HepG2 (cell line): ENCODE measurements around the gene BEST2. TPM values are rescaled to one million over a fixed set of nuclear protein-coding genes. Genes with fewer than 3 reads are reported as not detected.

ENCODE experiments used
- ATM ChIP-seq: fragments of 450-650 bp; IDR thresholded peaks from 2 replicates; pipeline ENCODE4 v1.7.1; 2017; ENCODE audit warnings: mild to moderate bottlenecking, borderline replicate concordance
- BRCA1 ChIP-seq: sonication (generic); formaldehyde crosslinking; IDR thresholded peaks from 2 replicates; pipeline ENCODE4 v1.4.0; 2020; ENCODE audit warnings: missing genetic modification reagents
- CHCHD3 ChIP-seq: sonication (generic); formaldehyde crosslinking; IDR thresholded peaks from 2 replicates; pipeline ENCODE4 v1.8.0; 2022; ENCODE audit warnings: mild to moderate bottlenecking, missing genetic modification reagents, moderate library complexity
- FOXK1 ChIP-seq: sonication (generic); formaldehyde crosslinking; IDR thresholded peaks from 2 replicates; pipeline ENCODE4 v1.4.0; 2020; ENCODE audit warnings: low read depth, missing genetic modification reagents, borderline replicate concordance
- KDM1A ChIP-seq: IDR thresholded peaks from 2 replicates; pipeline ENCODE4 v1.6.1; 2016; ENCODE audit warnings: missing compliant biosample characterization
- KDM3A ChIP-seq: IDR thresholded peaks from 2 replicates; pipeline ENCODE4 v1.6.1; 2018; ENCODE audit warnings: low read depth, missing compliant biosample characterization
- MAF1 ChIP-seq: sonication (generic); formaldehyde crosslinking; IDR thresholded peaks from 2 replicates; pipeline ENCODE4 v1.5.0; 2020; ENCODE audit warnings: missing genetic modification reagents, borderline replicate concordance
- NCOA2 ChIP-seq: sonication (generic); formaldehyde crosslinking; IDR thresholded peaks from 2 replicates; pipeline ENCODE4 v1.8.0; 2022; ENCODE audit warnings: inconsistent platforms
- NFE2 ChIP-seq: sonication (generic); formaldehyde crosslinking; IDR thresholded peaks from 2 replicates; pipeline ENCODE4 v1.4.0; 2020; ENCODE audit warnings: missing genetic modification reagents
- NFKB2 ChIP-seq: sonication (generic); formaldehyde crosslinking; IDR thresholded peaks from 2 replicates; pipeline ENCODE4 v1.4.0; 2020; ENCODE audit warnings: missing genetic modification reagents, borderline replicate concordance
- POGZ ChIP-seq: sonication (generic); formaldehyde crosslinking; IDR thresholded peaks from 2 replicates; pipeline ENCODE4 v1.4.0; 2020; ENCODE audit warnings: mild to moderate bottlenecking, missing genetic modification reagents
- SIN3A ChIP-seq: IDR thresholded peaks from 2 replicates; pipeline ENCODE4 v1.6.1; 2011; ENCODE audit warnings: low read depth, mild to moderate bottlenecking, control low read depth, low read length, borderline replicate concordance
- TBX2 ChIP-seq: sonication (generic); formaldehyde crosslinking; IDR thresholded peaks from 2 replicates; pipeline ENCODE4 v1.5.0; 2020; ENCODE audit warnings: missing genetic modification reagents, mild to moderate bottlenecking, borderline replicate concordance
- ZBTB3 ChIP-seq: sonication (generic); formaldehyde crosslinking; IDR thresholded peaks from 2 replicates; pipeline ENCODE4 v1.4.0; 2020; ENCODE audit warnings: low read depth, mild to moderate bottlenecking, moderate library complexity, missing genetic modification reagents, borderline replicate concordance
- ZC3H4 ChIP-seq: sonication (generic); formaldehyde crosslinking; IDR thresholded peaks from 2 replicates; pipeline ENCODE4 v1.4.0; 2020; ENCODE audit warnings: missing genetic modification reagents, borderline replicate concordance
- ZNF235 ChIP-seq: sonication (generic); formaldehyde crosslinking; IDR thresholded peaks from 2 replicates; pipeline ENCODE4 v1.8.1; 2023; ENCODE audit warnings: mild to moderate bottlenecking, missing genetic modification reagents, borderline replicate concordance
- ZNF350 ChIP-seq: sonication (generic); formaldehyde crosslinking; IDR thresholded peaks from 2 replicates; pipeline ENCODE4 v1.4.0; 2020; ENCODE audit warnings: mild to moderate bottlenecking, low read depth, missing genetic modification reagents, borderline replicate concordance
- ZNF383 ChIP-seq: sonication (generic); formaldehyde crosslinking; IDR thresholded peaks from 2 replicates; pipeline ENCODE4 v1.4.0; 2020; ENCODE audit warnings: missing genetic modification reagents, mild to moderate bottlenecking, borderline replicate concordance
- ZNF547 ChIP-seq: sonication (generic); formaldehyde crosslinking; IDR thresholded peaks from 2 replicates; pipeline ENCODE4 v1.5.1; 2020; ENCODE audit warnings: mild to moderate bottlenecking, missing genetic modification reagents
- ZNF550 ChIP-seq: sonication (generic); formaldehyde crosslinking; IDR thresholded peaks from 2 replicates; pipeline ENCODE4 v1.4.0; 2020; ENCODE audit warnings: mild to moderate bottlenecking, missing genetic modification reagents, borderline replicate concordance
- ZNF614 ChIP-seq: IDR thresholded peaks from 2 replicates; pipeline ENCODE4 v1.6.1; 2018; ENCODE audit warnings: missing biosample characterization, missing genetic modification reagents, inconsistent platforms, borderline replicate concordance
- ZNF772 ChIP-seq: sonication (generic); formaldehyde crosslinking; IDR thresholded peaks from 2 replicates; pipeline ENCODE4 v1.5.0; 2020; ENCODE audit warnings: mild to moderate bottlenecking, missing genetic modification reagents
- polyA plus RNA-seq, 8 experiments: library from polyadenylated mRNA; depleted of rRNA in 3 of 8; stranded (reverse) in 7 of 8; unstranded in 1 of 8; fragments of >200 nt; fragmentation: Illumina TruSeq in 4 of 8; extraction: Trizol in 4 of 8; gene quantifications; 2 replicates each; pipeline versions ENCODE4 v1.2.1 to v1.2.3, GENCODE V29; 2011 to 2016; ENCODE audit warnings: low read depth in 4 of 8, missing spikeins in 1 of 8, mixed read lengths in 1 of 8; ENCODE audit not compliant: insufficient read depth in 1 of 8
- total RNA-seq, 5 experiments: library from RNA; depleted of rRNA; stranded (reverse); fragments of >200 nt; fragmentation: Illumina TruSeq; extraction: Trizol; gene quantifications; 2 replicates each; pipeline ENCODE4 v1.2.3, GENCODE V29; 2016; ENCODE audit warnings: low read depth in 1 of 5
- TF ChIP-seq, protein P1 (sequence below): sonication (generic); formaldehyde crosslinking; IDR thresholded peaks from 2 replicates; pipeline ENCODE4 v1.9.0; 2021; ENCODE audit warnings: missing genetic modification reagents, borderline replicate concordance
- TF ChIP-seq, protein P2 (sequence below): sonication (generic); formaldehyde crosslinking; IDR thresholded peaks from 2 replicates; pipeline ENCODE4 v1.8.1; 2023; ENCODE audit warnings: mild to moderate bottlenecking, missing genetic modification reagents
- TF ChIP-seq, protein P3 (sequence below): sonication (generic); formaldehyde crosslinking; IDR thresholded peaks from 2 replicates; pipeline ENCODE4; 2020; ENCODE audit warnings: missing genetic modification reagents, mild to moderate bottlenecking, borderline replicate concordance

The BEST2 gene
- total and polyA plus RNA-seq, 2 of the 13 experiments (the other 11 are each of a cell fraction or from before 2014, with no cell fraction given) = not detected

DNA sequence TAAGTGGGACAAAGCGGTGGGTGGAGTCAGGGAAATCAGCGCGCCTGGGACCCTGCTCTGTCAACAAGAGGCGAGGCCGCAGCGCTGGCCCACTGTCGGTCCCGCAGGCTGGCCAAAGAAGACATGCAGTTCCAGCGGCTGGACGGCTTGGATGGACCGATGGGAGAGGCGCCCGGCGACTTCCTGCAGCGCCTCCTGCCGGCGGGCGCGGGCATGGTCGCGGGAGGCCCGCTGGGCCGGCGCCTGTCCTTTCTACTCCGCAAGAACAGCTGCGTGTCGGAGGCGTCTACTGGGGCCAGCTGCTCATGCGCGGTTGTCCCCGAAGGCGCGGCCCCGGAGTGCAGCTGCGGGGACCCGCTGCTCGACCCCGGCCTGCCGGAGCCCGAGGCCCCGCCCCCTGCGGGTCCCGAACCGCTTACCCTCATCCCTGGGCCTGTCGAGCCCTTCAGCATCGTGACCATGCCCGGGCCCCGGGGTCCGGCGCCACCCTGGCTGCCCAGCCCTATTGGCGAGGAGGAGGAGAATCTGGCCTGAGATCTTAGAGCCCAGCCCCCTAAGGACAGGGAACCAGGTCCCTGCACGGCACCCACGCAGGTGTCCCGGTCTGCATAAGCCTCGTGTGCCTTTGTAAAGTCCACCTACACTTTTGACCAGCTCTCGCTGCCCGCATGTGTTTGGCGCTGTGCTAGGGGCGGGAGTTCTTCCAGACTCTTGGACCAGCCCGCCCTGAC, 6.1 kb downstream of the BEST2 start (continued):
- TF ChIP-seq ZNF547 (CRISPR knock-in tag) (peak; percentile 32; the same call in 1 of the 2 replicates), KDM1A (CRISPR knock-in tag) (no peak), ZC3H4 (CRISPR knock-in tag) (no peak), SIN3A (no peak), ZNF383 (CRISPR knock-in tag) (no peak), FOXK1 (CRISPR knock-in tag) (no peak), POGZ (CRISPR knock-in tag) (peak; percentile 27; the same call in 1 of the 2 replicates), ZNF772 (CRISPR knock-in tag) (no peak), CHCHD3 (CRISPR knock-in tag) (no peak), ZNF550 (CRISPR knock-in tag) (no peak), ZNF235 (CRISPR knock-in tag) (0 out of 2 replicates have a peak, but pooled peaks have one; percentile 46), ATM (no peak), NFKB2 (CRISPR knock-in tag) (no peak), ZNF614 (CRISPR knock-in tag) (peak; percentile 73; the same call in 1 of the 2 replicates), KDM3A (CRISPR knock-in tag) (no peak), BRCA1 (CRISPR knock-in tag) (0 out of 2 replicates have a peak, but pooled peaks have one; percentile 44), TBX2 (CRISPR knock-in tag) (peak; percentile 17; the same call in 1 of the 2 replicates), MAF1 (no peak), NCOA2 (CRISPR knock-in tag) (no peak), ZBTB3 (no peak), NFE2 (CRISPR knock-in tag) (no peak), ZNF350 (CRISPR knock-in tag) (peak; percentile 58; the same call in 1 of the 2 replicates)
- TF ChIP-seq, protein P1, sequence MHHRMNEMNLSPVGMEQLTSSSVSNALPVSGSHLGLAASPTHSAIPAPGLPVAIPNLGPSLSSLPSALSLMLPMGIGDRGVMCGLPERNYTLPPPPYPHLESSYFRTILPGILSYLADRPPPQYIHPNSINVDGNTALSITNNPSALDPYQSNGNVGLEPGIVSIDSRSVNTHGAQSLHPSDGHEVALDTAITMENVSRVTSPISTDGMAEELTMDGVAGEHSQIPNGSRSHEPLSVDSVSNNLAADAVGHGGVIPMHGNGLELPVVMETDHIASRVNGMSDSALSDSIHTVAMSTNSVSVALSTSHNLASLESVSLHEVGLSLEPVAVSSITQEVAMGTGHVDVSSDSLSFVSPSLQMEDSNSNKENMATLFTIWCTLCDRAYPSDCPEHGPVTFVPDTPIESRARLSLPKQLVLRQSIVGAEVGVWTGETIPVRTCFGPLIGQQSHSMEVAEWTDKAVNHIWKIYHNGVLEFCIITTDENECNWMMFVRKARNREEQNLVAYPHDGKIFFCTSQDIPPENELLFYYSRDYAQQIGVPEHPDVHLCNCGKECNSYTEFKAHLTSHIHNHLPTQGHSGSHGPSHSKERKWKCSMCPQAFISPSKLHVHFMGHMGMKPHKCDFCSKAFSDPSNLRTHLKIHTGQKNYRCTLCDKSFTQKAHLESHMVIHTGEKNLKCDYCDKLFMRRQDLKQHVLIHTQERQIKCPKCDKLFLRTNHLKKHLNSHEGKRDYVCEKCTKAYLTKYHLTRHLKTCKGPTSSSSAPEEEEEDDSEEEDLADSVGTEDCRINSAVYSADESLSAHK (CRISPR knock-in tag) = no peak
- TF ChIP-seq, protein P2, sequence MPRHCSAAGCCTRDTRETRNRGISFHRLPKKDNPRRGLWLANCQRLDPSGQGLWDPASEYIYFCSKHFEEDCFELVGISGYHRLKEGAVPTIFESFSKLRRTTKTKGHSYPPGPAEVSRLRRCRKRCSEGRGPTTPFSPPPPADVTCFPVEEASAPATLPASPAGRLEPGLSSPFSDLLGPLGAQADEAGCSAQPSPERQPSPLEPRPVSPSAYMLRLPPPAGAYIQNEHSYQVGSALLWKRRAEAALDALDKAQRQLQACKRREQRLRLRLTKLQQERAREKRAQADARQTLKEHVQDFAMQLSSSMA (CRISPR knock-in tag) = no peak
- TF ChIP-seq, protein P3, sequence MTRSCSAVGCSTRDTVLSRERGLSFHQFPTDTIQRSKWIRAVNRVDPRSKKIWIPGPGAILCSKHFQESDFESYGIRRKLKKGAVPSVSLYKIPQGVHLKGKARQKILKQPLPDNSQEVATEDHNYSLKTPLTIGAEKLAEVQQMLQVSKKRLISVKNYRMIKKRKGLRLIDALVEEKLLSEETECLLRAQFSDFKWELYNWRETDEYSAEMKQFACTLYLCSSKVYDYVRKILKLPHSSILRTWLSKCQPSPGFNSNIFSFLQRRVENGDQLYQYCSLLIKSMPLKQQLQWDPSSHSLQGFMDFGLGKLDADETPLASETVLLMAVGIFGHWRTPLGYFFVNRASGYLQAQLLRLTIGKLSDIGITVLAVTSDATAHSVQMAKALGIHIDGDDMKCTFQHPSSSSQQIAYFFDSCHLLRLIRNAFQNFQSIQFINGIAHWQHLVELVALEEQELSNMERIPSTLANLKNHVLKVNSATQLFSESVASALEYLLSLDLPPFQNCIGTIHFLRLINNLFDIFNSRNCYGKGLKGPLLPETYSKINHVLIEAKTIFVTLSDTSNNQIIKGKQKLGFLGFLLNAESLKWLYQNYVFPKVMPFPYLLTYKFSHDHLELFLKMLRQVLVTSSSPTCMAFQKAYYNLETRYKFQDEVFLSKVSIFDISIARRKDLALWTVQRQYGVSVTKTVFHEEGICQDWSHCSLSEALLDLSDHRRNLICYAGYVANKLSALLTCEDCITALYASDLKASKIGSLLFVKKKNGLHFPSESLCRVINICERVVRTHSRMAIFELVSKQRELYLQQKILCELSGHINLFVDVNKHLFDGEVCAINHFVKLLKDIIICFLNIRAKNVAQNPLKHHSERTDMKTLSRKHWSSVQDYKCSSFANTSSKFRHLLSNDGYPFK (CRISPR knock-in tag) = peak; percentile 47; the same call in 1 of the 2 replicates
